Activated naive CD4-positive, alpha-beta T cell treated with anti-CD3 and anti-CD28 coated beads, Interleukin-2, amount 10 ng/mL, durations not matched to agents 7 days and 5 days (primary cell): Measurements from ENCODE around the gene FSIP1.

ENCODE experiments used
- CTCF ChIA-PET: fragments of 350-600 bp; sonication (Branson Sonifier 250); formaldehyde crosslinking; loops from one replicate; lab custom pipeline; 2021; ENCODE audit warnings: antibody characterized with exemption; lab: Charles Lee
- DNase-seq: peaks from one replicate; pipeline ENCODE4 v3.0.0-alpha.2; 2020
- H3K27ac Mint-ChIP-seq: one replicate; pipeline ENCODE4 v1.8.0; 2021; ENCODE audit warnings: mild to moderate bottlenecking, moderate library complexity, mixed read lengths
- H3K27me3 Mint-ChIP-seq: one replicate; pipeline ENCODE4 v1.8.0; 2021; ENCODE audit warnings: mild to moderate bottlenecking, mixed read lengths
- H3K36me3 Mint-ChIP-seq: one replicate; pipeline ENCODE4 v1.8.0; 2021; ENCODE audit warnings: mixed read lengths
- H3K4me1 Mint-ChIP-seq: one replicate; pipeline ENCODE4 v1.8.0; 2021; ENCODE audit warnings: mixed read lengths
- H3K4me3 Mint-ChIP-seq: one replicate; pipeline ENCODE4 v1.8.0; 2021; ENCODE audit warnings: mild to moderate bottlenecking, moderate library complexity, mixed read lengths
- H3K9me3 Mint-ChIP-seq: one replicate; pipeline ENCODE4 v1.8.0; 2021; ENCODE audit warnings: mixed read lengths

FSIP1 gene

DNA sequence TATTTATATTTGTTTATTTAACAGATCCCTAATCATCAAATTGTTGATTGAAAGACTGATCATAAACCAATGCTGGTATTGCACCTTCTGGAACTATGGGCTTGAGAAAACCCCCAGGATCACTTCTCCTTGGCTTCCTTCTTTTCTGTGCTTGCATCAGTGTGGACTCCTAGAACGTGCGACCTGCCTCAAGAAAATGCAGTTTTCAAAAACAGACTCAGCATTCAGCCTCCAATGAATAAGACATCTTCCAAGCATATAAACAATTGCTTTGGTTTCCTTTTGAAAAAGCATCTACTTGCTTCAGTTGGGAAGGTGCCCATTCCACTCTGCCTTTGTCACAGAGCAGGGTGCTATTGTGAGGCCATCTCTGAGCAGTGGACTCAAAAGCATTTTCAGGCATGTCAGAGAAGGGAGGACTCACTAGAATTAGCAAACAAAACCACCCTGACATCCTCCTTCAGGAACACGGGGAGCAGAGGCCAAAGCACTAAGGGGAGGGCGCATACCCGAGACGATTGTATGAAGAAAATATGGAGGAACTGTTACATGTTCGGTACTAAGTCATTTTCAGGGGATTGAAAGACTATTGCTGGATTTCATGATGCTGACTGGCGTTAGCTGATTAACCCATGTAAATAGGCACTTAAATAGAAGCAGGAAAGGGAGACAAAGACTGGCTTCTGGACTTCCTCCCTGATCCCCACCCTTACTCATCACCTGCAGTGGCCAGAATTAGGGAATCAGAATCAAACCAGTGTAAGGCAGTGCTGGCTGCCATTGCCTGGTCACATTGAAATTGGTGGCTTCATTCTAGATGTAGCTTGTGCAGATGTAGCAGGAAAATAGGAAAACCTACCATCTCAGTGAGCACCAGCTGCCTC lies 187.1 kb downstream of the FSIP1 start:
- no peak for DNase-seq

DNA sequence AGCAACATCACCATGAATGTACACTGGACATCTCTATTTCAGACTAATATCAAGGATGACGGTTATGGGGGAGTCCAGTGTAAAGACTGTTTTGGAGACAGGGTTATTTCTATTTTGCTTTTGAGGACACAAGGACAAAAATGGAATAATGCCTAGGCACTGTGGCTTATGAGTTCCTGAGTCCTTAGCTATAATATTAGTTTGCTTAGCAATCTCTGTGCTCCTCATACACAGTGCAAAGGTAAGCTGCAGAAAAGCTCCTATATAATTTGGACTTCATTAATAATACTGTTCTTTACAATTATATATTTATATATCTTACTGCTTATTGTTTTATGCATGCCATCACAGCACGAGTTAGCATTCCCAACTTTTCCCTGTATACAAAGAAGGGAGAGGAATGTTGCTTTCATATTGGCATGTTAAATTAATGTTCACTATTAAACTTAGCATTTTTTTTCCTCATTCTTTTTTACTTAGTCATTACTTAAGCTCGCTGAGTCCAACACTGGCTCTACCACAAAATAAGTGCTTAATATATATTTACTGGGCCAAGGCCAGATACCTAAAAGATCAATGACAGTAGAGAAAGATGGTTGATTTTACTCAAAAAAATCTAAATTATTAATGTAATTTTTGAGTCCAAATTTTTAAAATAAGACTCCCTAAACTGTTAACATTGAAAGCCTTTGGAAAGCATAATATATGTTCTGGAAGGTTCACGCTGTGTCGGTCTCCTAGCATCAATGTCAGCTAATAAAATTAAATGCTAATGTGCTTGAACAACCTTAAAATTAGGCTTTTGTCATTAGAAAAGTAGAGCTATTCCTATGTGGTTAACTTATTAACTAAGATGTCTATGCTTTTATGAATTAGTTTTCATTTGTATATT lies 187.9 kb downstream of the FSIP1 start:
- Mint-ChIP-seq H3K9me3 (no peaks in the 10 kb centered on the region), H3K4me1 (no peaks in the 10 kb centered on the region), H3K4me3 (no peak overlapping the region), H3K27me3 (peaks cover 29% of the 10 kb centered on the region), H3K27ac (no peak overlapping the region), H3K36me3 (no peaks in the 10 kb centered on the region)
- CTCF ChIA-PET: interaction anchor here (0.7 to 2.4 kb wide), 9 partner anchors 11 to 164 kb away, joined by 3 to 9 read pairs (median 4); no protein-coding TSS in a partner anchor
- no peak for DNase-seq

More for the DNA sequence above, 187.1 kb downstream of the FSIP1 start:
- Mint-ChIP-seq H3K4me3 (no peak overlapping the region), H3K27ac (no peak overlapping the region), H3K27me3 (peaks cover 29% of the 10 kb centered on the region), H3K4me1 (no peaks in the 10 kb centered on the region), H3K36me3 (no peaks in the 10 kb centered on the region), H3K9me3 (no peaks in the 10 kb centered on the region)
- CTCF ChIA-PET: interaction anchor here (0.9 to 2.4 kb wide), 6 partner anchors 12 to 145 kb away, joined by 3 to 7 read pairs (median 4); no protein-coding TSS in a partner anchor

DNA sequence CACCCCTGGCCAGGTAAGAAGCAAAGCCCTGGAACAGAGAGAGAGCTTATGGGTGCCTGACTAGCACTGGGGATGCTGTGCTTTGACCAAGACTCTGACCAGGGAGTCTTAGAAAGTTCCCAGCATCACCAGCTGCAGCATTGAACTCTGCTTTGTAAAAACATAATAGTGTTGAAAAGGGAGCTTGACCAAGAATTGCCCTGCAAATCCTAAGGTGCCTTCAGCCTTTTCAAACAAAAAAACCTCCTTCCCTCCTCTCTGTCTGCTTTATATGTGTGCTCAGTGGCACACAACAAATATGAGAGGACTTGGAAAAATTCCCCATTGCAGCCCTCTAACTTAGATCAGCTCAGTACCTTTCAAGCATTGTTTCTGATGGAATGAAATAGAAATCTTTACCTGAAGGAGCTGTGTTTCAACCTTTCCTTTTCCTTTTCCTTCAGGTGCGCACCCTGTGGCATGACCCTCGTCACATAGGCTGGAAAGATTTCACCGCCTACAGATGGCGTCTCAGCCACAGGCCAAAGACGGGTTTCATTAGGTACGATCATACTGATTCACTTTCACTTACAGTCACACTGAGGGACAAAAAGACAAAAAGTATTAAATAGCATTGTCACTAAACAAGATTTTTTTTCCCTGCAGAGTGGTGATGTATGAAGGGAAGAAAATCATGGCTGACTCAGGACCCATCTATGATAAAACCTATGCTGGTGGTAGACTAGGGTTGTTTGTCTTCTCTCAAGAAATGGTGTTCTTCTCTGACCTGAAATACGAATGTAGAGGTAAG lies 188.8 kb downstream of the FSIP1 start:
- peaks cover 25% of the 10 kb centered on the region for H3K27me3 Mint-ChIP-seq
- H3K4me3 Mint-ChIP-seq: no peak overlapping the region
- no peaks in the 10 kb centered on the region for H3K4me1 Mint-ChIP-seq
- no peaks in the 10 kb centered on the region for H3K36me3 Mint-ChIP-seq
- no peaks in the 10 kb centered on the region for H3K9me3 Mint-ChIP-seq
- H3K27ac Mint-ChIP-seq: no peak overlapping the region
- CTCF ChIA-PET: interaction anchor here (0.6 to 2.4 kb wide), 11 partner anchors 10 to 175 kb away, joined by 3 to 9 read pairs (median 4); no protein-coding TSS in a partner anchor
- DNase-seq: no peak

DNA sequence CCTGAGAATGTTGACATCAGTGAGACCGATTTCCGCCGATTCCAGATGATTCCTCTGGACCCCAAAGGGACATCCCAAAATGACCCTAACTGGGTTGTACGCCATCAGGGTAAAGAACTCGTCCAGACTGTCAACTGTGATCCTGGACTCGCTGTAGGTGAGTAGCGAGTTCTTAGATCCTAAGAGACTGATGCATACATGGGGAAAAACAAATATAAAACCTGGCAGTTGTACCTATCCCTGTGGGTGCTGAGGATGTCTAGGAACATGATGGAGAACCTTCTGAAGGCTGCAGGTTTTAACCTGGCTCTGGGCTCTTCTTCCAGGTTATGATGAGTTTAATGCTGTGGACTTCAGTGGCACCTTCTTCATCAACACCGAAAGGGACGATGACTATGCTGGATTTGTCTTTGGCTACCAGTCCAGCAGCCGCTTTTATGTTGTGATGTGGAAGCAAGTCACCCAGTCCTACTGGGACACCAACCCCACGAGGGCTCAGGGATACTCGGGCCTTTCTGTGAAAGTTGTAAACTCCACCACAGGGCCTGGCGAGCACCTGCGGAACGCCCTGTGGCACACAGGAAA lies 189.5 kb downstream of the FSIP1 start:
- Mint-ChIP-seq H3K36me3 (no peaks in the 10 kb centered on the region), H3K27me3 (peaks cover 26% of the 10 kb centered on the region), H3K9me3 (no peaks in the 10 kb centered on the region), H3K4me1 (no peaks in the 10 kb centered on the region), H3K4me3 (no peak overlapping the region), H3K27ac (no peak overlapping the region)
- CTCF ChIA-PET: interaction anchor here (0.6 to 2.4 kb wide), 7 partner anchors 10 to 176 kb away, joined by 3 to 9 read pairs (median 6); no protein-coding TSS in a partner anchor
- no peak for DNase-seq

DNA sequence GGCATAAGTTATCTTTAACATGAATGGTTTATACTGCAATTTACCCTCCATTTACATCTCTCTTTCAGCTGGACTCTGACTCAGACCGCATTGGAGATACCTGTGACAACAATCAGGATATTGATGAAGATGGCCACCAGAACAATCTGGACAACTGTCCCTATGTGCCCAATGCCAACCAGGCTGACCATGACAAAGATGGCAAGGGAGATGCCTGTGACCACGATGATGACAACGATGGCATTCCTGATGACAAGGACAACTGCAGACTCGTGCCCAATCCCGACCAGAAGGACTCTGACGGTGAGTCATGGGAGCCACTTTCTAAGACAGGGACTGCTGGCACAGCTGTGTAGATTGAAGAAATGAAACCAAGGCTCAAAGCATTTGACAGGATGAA lies 190.1 kb downstream of the FSIP1 start:
- Mint-ChIP-seq H3K36me3 (no peaks in the 10 kb centered on the region), H3K9me3 (no peaks in the 10 kb centered on the region), H3K4me3 (no peak overlapping the region), H3K27me3 (peaks cover 26% of the 10 kb centered on the region), H3K27ac (no peak overlapping the region), H3K4me1 (no peaks in the 10 kb centered on the region)
- CTCF ChIA-PET: interaction anchor here (1.4 to 3.4 kb wide), 3 partner anchors 13 to 164 kb away, joined by 3 to 15 read pairs (median 4); no protein-coding TSS in a partner anchor
- DNase-seq: no peak

DNA sequence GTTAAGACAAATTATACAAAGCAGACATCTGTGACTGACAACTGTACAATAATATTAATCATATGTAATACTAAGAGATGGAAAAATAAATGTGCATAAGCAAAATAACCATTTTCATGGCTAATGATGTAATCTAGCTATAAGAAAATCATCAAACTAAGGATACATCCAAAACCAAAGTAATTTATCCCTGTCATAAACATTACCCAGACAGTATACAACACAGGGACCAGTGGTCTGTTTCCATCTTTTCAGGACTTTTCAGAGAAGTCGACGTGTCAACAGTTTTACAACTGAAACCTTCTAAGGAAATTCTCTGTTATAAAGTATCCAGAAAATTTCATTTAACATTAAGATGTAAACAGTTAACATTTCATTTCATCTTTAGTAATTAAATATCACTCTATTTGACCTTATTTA lies 190.7 kb downstream of the FSIP1 start:
- Mint-ChIP-seq H3K27me3 (peaks cover 25% of the 10 kb centered on the region), H3K27ac (no peak overlapping the region), H3K9me3 (no peaks in the 10 kb centered on the region), H3K36me3 (no peaks in the 10 kb centered on the region), H3K4me1 (no peaks in the 10 kb centered on the region), H3K4me3 (no peak overlapping the region)
- DNase-seq: no peak
- CTCF ChIA-PET: interaction anchor here (1.5 to 3.4 kb wide), 2 partner anchors 12 to 165 kb away, joined by 4 to 15 read pairs; no protein-coding TSS in a partner anchor

DNA sequence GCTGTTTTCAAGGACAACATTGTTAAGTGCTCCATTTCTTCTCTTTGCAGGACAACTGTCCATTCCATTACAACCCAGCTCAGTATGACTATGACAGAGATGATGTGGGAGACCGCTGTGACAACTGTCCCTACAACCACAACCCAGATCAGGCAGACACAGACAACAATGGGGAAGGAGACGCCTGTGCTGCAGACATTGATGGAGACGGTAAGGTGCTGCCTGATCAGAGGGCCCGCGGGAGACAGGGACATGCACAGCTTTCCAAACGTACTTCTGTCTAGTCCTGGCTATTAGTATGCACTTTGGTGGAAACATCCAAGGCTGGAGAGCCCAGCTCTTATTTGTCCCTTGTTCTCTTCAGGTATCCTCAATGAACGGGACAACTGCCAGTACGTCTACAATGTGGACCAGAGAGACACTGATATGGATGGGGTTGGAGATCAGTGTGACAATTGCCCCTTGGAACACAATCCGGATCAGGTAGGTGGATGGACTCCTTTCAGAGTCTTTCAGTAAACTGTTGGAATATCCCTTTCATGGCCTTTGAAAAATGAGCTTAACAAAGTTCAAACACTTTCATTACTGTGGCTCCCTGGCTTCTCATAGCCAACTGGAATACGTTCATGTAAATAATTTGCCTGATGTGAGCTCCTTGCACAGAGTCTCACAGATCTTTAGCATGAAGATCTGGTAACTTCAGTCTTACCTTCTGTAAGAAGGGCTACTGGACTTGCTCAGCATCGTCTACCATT lies 191.3 kb downstream of the FSIP1 start:
- Mint-ChIP-seq H3K4me3 (no peak overlapping the region), H3K4me1 (no peaks in the 10 kb centered on the region), H3K36me3 (no peaks in the 10 kb centered on the region), H3K27ac (no peak overlapping the region), H3K9me3 (no peaks in the 10 kb centered on the region), H3K27me3 (peaks cover 25% of the 10 kb centered on the region)
- CTCF ChIA-PET: interaction anchor here (1.5 to 3.4 kb wide), 2 partner anchors 12 to 165 kb away, joined by 4 to 15 read pairs; no protein-coding TSS in a partner anchor
- DNase-seq: no peak

DNA sequence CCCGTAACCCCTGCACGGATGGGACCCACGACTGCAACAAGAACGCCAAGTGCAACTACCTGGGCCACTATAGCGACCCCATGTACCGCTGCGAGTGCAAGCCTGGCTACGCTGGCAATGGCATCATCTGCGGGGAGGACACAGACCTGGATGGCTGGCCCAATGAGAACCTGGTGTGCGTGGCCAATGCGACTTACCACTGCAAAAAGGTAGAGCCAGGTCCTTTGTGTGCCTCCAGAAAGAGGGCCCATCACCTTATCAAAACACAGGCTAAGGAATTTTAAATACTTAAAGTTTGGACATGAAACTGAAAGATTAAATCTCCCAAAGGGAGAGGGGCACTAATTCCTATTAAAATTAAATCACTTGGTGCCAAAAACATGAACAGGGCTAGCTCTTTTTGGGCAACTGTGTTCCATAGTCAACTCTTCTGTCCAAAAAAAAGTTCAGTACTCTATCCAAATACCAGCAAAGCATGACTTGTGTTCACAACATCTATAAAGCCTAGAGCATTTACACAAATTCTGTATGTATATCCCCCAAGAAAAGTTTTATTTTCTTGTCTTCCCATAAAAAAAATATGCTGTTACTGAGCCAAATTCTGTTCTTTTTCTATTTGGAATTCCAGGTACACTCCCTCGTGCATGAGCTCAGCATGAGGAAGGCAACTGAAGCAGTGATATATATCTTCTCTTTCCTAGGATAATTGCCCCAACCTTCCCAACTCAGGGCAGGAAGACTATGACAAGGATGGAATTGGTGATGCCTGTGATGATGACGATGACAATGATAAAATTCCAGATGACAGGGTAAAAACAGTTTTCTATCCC lies 192.6 kb downstream of the FSIP1 start:
- H3K27me3 Mint-ChIP-seq: peaks cover 22% of the 10 kb centered on the region
- peaks cover 3% of the 10 kb centered on the region for H3K4me1 Mint-ChIP-seq
- no peak overlapping the region for H3K27ac Mint-ChIP-seq
- H3K4me3 Mint-ChIP-seq: no peak overlapping the region
- no peaks in the 10 kb centered on the region for H3K36me3 Mint-ChIP-seq
- DNase-seq: no peak
- H3K9me3 Mint-ChIP-seq: no peaks in the 10 kb centered on the region
- CTCF ChIA-PET: interaction anchor here (3.4 kb wide), 1 partner anchor 167 kb away, joined by 15 read pairs; no protein-coding TSS in a partner anchor

DNA sequence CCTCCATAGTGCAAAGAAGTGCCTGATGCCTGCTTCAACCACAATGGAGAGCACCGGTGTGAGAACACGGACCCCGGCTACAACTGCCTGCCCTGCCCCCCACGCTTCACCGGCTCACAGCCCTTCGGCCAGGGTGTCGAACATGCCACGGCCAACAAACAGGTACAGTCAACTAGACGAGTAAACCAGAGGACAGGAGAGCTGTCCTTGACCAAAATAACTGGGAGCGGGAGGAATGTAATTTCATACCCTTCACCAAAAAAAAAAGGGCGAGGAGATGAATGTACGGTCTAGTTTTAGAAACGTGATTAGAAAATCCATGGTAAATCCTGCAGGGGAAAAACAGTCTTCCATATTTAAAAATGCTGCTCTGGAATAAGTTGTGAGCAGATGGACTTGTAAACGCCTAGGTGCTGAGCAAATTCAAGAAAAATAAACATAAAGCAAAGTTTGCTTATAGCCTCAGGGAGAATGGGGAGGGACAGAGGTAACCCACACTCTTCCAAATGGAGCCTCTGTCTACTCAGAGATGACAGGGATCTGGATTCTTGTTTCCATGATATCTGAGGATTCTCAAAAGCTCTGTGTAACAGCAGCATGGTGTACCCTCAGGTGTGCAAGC lies 193.3 kb downstream of the FSIP1 start:
- Mint-ChIP-seq H3K9me3 (no peaks in the 10 kb centered on the region), H3K4me1 (peaks cover 5% of the 10 kb centered on the region), H3K27ac (no peak overlapping the region), H3K4me3 (no peak overlapping the region), H3K27me3 (peaks cover 22% of the 10 kb centered on the region), H3K36me3 (no peaks in the 10 kb centered on the region)
- no peak for DNase-seq
- CTCF ChIA-PET: interaction anchor here (3.4 kb wide), 1 partner anchor 167 kb away, joined by 15 read pairs; no protein-coding TSS in a partner anchor

DNA sequence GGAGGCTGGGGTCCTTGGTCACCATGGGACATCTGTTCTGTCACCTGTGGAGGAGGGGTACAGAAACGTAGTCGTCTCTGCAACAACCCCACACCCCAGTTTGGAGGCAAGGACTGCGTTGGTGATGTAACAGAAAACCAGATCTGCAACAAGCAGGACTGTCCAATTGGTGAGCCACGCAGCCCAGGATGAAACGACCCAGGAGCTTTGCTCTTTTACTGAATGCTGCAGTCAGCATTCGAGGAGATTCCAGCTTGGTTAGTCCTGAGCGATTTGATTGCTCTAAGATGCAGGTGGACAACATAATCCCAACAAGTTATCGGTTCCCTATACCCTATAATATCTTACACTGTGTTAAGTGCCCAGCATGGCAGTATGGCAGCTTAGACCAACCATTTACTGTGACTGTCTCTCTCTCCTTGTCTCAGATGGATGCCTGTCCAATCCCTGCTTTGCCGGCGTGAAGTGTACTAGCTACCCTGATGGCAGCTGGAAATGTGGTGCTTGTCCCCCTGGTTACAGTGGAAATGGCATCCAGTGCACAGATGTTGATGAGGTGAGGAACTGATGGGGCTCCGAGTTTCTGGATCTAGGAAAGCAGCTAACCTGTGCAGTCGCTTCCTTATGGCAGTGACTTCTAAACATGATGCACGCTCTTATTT lies 194.0 kb downstream of the FSIP1 start:
- H3K27me3 Mint-ChIP-seq: peaks cover 24% of the 10 kb centered on the region
- no peak overlapping the region for H3K27ac Mint-ChIP-seq
- no peaks in the 10 kb centered on the region for H3K9me3 Mint-ChIP-seq
- no peak overlapping the region for H3K4me3 Mint-ChIP-seq
- CTCF ChIA-PET: interaction anchor here (0.6 to 3.4 kb wide), 2 partner anchors 168 to 280 kb away, joined by 3 to 15 read pairs; no protein-coding TSS in a partner anchor
- no peaks in the 10 kb centered on the region for H3K36me3 Mint-ChIP-seq
- H3K4me1 Mint-ChIP-seq: peaks cover 5% of the 10 kb centered on the region
- no peak for DNase-seq
